ENCODE measurements around the gene MAN2B1. TPM values are rescaled to one million over a fixed set of nuclear protein-coding genes. Genes with fewer than 3 reads are reported as not detected.

MAN2B1 gene
- total RNA-seq, 4 donors from 2014 or later, result 18.0 to 34.2 (median 29.3) TPM

GRCh38 chr19:12665671-12666264 is 774 bp downstream of the MAN2B1 start:
- TF ChIP-seq CTCF (IDR thresholded peaks at IDR 0.05 in 4 of 5, conservative IDR thresholded peaks at IDR 0.05 in 1 of 5) (no peak), POLR2A (IDR thresholded peaks at IDR 0.05) (no peak)
- Histone ChIP-seq H3K4me1 (peaks cover 32 to 35% of the 10 kb centered on the region in 2 donors), H3K9me3 (no peaks in the 10 kb centered on the region), H3K4me3 (peak overlapping the region; percentile 89 to 99 (median 96)), H3K27me3 (no peaks in the 10 kb centered on the region), H3K27ac (peak overlapping the region; percentile 82 to 99 (median 98)), H3K36me3 (peaks cover 0 to 53% of the 10 kb centered on the region in 2 donors)
- intact Hi-C loops (cut with DNase I; ENCODE audit: low total_unique reads) (loop anchor here (5.0 kb wide), 3 partner anchors 113 to 868 kb away; partner anchors contain the start of genes ZNF491, ZNF564 and ZNF799), in situ Hi-C loops (cut with MboI; ENCODE audit: low sequenced_read_pairs in 4 of 4) (no loop called here)
- ATAC-seq, result no peak
- no peak for DNase-seq

GRCh38 chr19:12665281-12665573 is 1.3 kb downstream of the MAN2B1 start:
- no peak overlapping the region for H3K27ac ChIP-seq
- no peaks in the 10 kb centered on the region for H3K27me3 ChIP-seq
- ATAC-seq (no peak), DNase-seq (peak in 1 of 2 donors; percentile 44)
- in situ Hi-C loops (cut with MboI; ENCODE audit: low sequenced_read_pairs in 4 of 4), result no loop called here
- no peak for TF ChIP-seq CTCF (IDR thresholded peaks at IDR 0.05 in 4 of 5, conservative IDR thresholded peaks at IDR 0.05 in 1 of 5)
- TF ChIP-seq POLR2A (IDR thresholded peaks at IDR 0.05), result no peak
- peaks cover 0 to 58% of the 10 kb centered on the region in 2 donors for H3K36me3 ChIP-seq
- H3K4me1 ChIP-seq, result peaks cover 26 to 29% of the 10 kb centered on the region in 2 donors
- intact Hi-C loops (cut with DNase I; ENCODE audit: low total_unique reads), result loop anchor here (5.0 kb wide), 3 partner anchors 113 to 868 kb away; partner anchors contain the start of genes ZNF491, ZNF564 and ZNF799
- H3K9me3 ChIP-seq, result no peaks in the 10 kb centered on the region
- H3K4me3 ChIP-seq, result no peak overlapping the region

- Histone ChIP-seq H3K4me1 (peaks cover 24 to 26% of the 10 kb centered on the region in 2 donors), H3K4me3 (no peak overlapping the region), H3K9me3 (no peaks in the 10 kb centered on the region), H3K27me3 (no peaks in the 10 kb centered on the region), H3K27ac (no peak overlapping the region), H3K36me3 (peaks cover 0 to 64% of the 10 kb centered on the region in 2 donors)
- intact Hi-C loops (cut with DNase I; ENCODE audit: low total_unique reads) (loop anchor here (5.0 kb wide), 3 partner anchors 112 to 867 kb away; partner anchors contain the start of genes ZNF491, ZNF564 and ZNF799), in situ Hi-C loops (cut with MboI; ENCODE audit: low sequenced_read_pairs in 4 of 4) (no loop called here)
- DNase-seq (no peak), ATAC-seq (no peak)
- TF ChIP-seq POLR2A (IDR thresholded peaks at IDR 0.05) (no peak), CTCF (IDR thresholded peaks at IDR 0.05 in 4 of 5, conservative IDR thresholded peaks at IDR 0.05 in 1 of 5) (no peak)
Observed at GRCh38 chr19:12664406-12665280, 1.9 kb downstream of the MAN2B1 start.

- H3K27me3 ChIP-seq, result no peaks in the 10 kb centered on the region
- TF ChIP-seq POLR2A (IDR thresholded peaks at IDR 0.05) (no peak), CTCF (IDR thresholded peaks at IDR 0.05 in 4 of 5, conservative IDR thresholded peaks at IDR 0.05 in 1 of 5) (no peak)
- peaks cover 3 to 6% of the 10 kb centered on the region in 2 donors for H3K4me1 ChIP-seq
- no peak for DNase-seq
- H3K4me3 ChIP-seq, result no peak overlapping the region
- intact Hi-C loops (cut with DNase I; ENCODE audit: low total_unique reads), result no loop called here
- peaks cover 0 to 78% of the 10 kb centered on the region in 2 donors for H3K36me3 ChIP-seq
- no peaks in the 10 kb centered on the region for H3K9me3 ChIP-seq
- ATAC-seq, result no peak
- no peak overlapping the region for H3K27ac ChIP-seq
- in situ Hi-C loops (cut with MboI; ENCODE audit: low sequenced_read_pairs in 4 of 4), result no loop called here
Observed at GRCh38 chr19:12660980-12661379, 5.6 kb downstream of the MAN2B1 start.
